GM12891 (cell line): ENCODE results near the gene DPEP2NB.

ENCODE experiments used
- PAX5 ChIP-seq: IDR thresholded peaks from 2 replicates; pipeline ENCODE4 v1.6.1; 2011; ENCODE audit warnings: low read length, moderate library complexity, mild to moderate bottlenecking; ENCODE audit not compliant: insufficient read depth, severe bottlenecking
- POLR2A ChIP-seq: IDR thresholded peaks from 2 replicates; pipeline ENCODE4 v1.6.1; 2011; ENCODE audit warnings: low read depth, low read length, control low read depth
- POLR2AphosphoS5 ChIP-seq: IDR thresholded peaks from 2 replicates; pipeline ENCODE4 v1.6.1; 2011; ENCODE audit warnings: low read depth, low read length, control low read depth
- POU2F2 ChIP-seq: IDR thresholded peaks from 2 replicates; pipeline ENCODE4 v1.6.1; 2011; ENCODE audit warnings: low read depth, mild to moderate bottlenecking, control low read depth, low read length, moderate library complexity
- SPI1 ChIP-seq: IDR thresholded peaks from 2 replicates; pipeline ENCODE4 v1.6.1; 2011; ENCODE audit warnings: low read depth, low read length, control low read depth
- TAF1 ChIP-seq: IDR thresholded peaks from 2 replicates; pipeline ENCODE4 v1.6.1; 2011; ENCODE audit warnings: low read depth, low read length, control low read depth

DNA sequence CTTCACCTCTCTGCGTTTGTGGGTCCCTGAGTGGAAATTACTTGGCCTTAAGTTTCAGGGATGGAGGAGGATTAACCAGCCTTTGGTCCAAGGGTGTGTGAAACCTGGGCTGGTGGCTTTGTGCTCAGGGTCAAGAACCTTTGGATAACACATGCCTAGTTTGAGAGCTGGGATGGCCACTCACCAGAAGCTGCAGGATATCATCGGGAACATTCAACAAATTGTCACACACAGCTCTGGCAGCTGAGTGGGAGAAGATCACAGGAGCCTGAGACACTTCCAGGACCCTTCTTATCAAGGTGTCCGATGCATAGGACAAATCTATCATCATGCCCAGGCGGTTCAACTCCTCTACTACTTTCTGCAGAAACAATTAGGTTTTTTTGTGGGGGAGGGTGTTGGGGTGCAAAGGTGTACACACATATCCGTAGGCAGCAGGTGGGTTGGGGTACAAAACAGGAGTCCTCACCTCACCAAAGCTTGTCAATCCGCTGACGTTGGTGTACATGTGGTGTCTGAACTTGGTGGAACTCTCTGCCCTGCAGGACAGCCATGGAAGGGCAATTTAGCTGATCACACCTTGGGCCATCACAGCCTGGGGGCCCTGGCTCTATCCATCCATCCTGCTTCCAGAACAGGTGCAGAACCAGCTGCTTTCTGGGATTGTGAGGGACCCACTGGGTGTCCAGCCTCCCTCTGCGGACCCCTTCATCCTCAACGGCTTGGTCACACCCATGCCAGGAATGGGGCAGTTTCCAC lies 38.1 kb downstream of the DPEP2NB start:
- TF ChIP-seq POLR2A (no peak), TAF1 (no peak), SPI1 (no peak), POLR2AphosphoS5 (no peak), POU2F2 (no peak), PAX5 (no peak)
